ENCODE measurements around the gene PEX19. TPM values are rescaled to one million over a fixed set of nuclear protein-coding genes. Genes with fewer than 3 reads are reported as not detected.
A peak's percentile ranks its signal among the peaks of the same experiment; 100 is the strongest.

PEX19 gene
- total RNA-seq, 6 experiments from 2014 or later, result 55.8 to 96.2 (median 84.1) TPM

- H3K4me3 ChIP-seq, result no peak overlapping the region
- peaks cover 0 to 77% (median 20%) of the 10 kb centered on the region in 4 donors for H3K4me1 ChIP-seq
- H3K27ac ChIP-seq, result peak overlapping the region in 2 of 3 donors; percentile 46 to 74
- intact Hi-C loops (cut with DNase I), result no loop called here
- no peak for DNase-seq
- WGBS (ENCODE audit: insufficient coverage, low coverage, low lambda C conversion rate, missing lambda C conversion rate), result 56% methylated on average over 1 of the region's 1 CpG
- H3K9me3 ChIP-seq, result no peaks in the 10 kb centered on the region
- H3K36me3 ChIP-seq, result peaks cover 0 to 6% (median 0%) of the 10 kb centered on the region in 4 donors
- H3K27me3 ChIP-seq, result no peaks in the 10 kb centered on the region
- no peak for TF ChIP-seq CTCF (IDR thresholded peaks at IDR 0.05)
- no peak for TF ChIP-seq POLR2A (IDR thresholded peaks at IDR 0.05)
- ATAC-seq, result peak; percentile 68 to 78 (median 72)
These were observed 37.9 kb downstream of the PEX19 start for GRCh38 chr1:160247053-160247452.

DNA sequence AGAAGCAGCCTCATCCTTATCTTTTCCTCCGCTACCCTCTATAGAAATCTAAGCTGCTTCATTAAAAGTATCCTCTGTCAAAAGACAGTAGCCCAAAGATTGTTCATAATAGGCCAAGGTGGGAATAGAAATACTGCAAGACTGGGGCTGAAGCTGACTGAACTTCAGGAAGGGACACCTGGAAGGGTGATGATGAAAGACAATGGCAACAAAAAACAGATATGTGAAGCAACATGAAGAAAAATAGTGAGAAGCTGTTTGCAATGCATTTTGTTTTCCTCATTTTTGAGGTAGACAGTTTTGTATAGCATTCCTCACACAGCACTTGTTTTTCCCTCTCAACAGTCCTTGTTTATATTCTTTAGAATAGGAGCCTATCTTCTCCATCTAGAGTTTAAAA is 39.5 kb downstream of the PEX19 start:
- no peaks in the 10 kb centered on the region for H3K27me3 ChIP-seq
- ATAC-seq (no peak), DNase-seq (no peak)
- no peak overlapping the region for H3K27ac ChIP-seq
- H3K4me1 ChIP-seq, result peaks cover 0 to 69% (median 13%) of the 10 kb centered on the region in 4 donors
- WGBS (ENCODE audit: insufficient coverage, low coverage, low lambda C conversion rate, missing lambda C conversion rate), result 85% methylated on average over 1 of the region's 1 CpG
- no peaks in the 10 kb centered on the region for H3K9me3 ChIP-seq
- peaks cover 0 to 6% (median 0%) of the 10 kb centered on the region in 4 donors for H3K36me3 ChIP-seq
- TF ChIP-seq CTCF (IDR thresholded peaks at IDR 0.05) (no peak), POLR2A (IDR thresholded peaks at IDR 0.05) (no peak)
- intact Hi-C loops (cut with DNase I), result no loop called here
- H3K4me3 ChIP-seq, result no peak overlapping the region

DNA sequence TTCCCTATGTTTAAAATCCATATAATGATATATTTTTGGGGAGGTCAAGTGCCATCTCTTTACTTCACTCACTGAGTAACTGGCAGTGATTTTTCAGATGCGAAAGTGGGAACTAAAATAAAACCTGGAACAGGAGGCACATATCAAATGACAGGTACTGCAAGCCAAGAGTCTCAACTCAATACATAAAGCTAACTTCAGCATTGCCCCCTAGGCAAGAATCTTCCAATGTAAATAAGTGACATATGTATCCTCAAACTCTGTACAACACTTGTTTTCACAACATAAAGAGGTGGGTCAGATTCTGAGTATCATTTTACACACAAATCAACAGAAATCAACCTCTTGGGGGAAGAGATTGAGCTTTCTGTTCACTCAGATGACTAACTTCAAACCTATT is 40.7 kb downstream of the PEX19 start:
- Histone ChIP-seq H3K36me3 (peaks cover 0 to 13% (median 7%) of the 10 kb centered on the region in 4 donors), H3K4me3 (no peak overlapping the region), H3K4me1 (peaks cover 0 to 72% (median 15%) of the 10 kb centered on the region in 4 donors), H3K27ac (peak overlapping the region in 1 of 3 donors; percentile 41), H3K9me3 (no peaks in the 10 kb centered on the region), H3K27me3 (no peaks in the 10 kb centered on the region)
- ATAC-seq (no peak), DNase-seq (no peak)
- intact Hi-C loops (cut with DNase I), result no loop called here
- TF ChIP-seq CTCF (IDR thresholded peaks at IDR 0.05) (no peak), POLR2A (IDR thresholded peaks at IDR 0.05) (no peak)
- 36% methylated on average over 1 of the region's 1 CpG for WGBS (ENCODE audit: insufficient coverage, low coverage, low lambda C conversion rate, missing lambda C conversion rate)

DNA sequence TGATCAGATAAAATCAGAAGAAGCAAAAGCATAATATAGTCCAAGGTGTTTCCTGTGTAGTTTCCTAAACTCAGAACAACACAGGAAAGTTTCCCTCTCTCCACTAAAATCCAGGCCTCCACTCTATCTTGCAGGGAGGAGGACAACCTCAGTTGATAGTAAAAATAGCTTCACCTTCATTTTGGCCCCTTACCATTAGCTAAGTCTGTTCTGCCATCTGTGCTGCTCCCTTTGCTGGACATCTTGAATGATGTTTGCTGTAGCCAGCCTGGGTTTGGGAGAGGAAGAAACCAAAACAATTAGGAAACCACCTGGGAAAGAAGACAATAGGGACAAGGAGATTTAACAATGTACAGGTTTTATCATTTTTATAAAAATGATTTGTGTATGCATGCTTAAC is 41.2 kb downstream of the PEX19 start:
- no peak for TF ChIP-seq CTCF (IDR thresholded peaks at IDR 0.05)
- no peak for TF ChIP-seq POLR2A (IDR thresholded peaks at IDR 0.05)
- H3K36me3 ChIP-seq, result peaks cover 0 to 15% (median 9%) of the 10 kb centered on the region in 4 donors
- no peaks in the 10 kb centered on the region for H3K9me3 ChIP-seq
- peaks cover 0 to 77% (median 17%) of the 10 kb centered on the region in 4 donors for H3K4me1 ChIP-seq
- no peak for ATAC-seq
- H3K4me3 ChIP-seq, result no peak overlapping the region
- peak overlapping the region in 1 of 3 donors; percentile 57 for H3K27ac ChIP-seq
- H3K27me3 ChIP-seq, result no peaks in the 10 kb centered on the region
- DNase-seq, result no peak
- intact Hi-C loops (cut with DNase I), result no loop called here

Data from right lobe of liver (tissue), 6 donors.